Chondrocyte (in vitro differentiated cells): ENCODE data around the gene CHST11. TPM values are rescaled to one million over a fixed set of nuclear protein-coding genes. Genes with fewer than 3 reads are reported as not detected.
A peak's percentile ranks its signal among the peaks of the same experiment; 100 is the strongest.

ENCODE experiments used
- DNase-seq: peaks from one replicate; pipeline ENCODE4 v3.0.0; 2021; ENCODE audit warnings: mixed read lengths, low spot score
- H3K27ac Mint-ChIP-seq: one replicate; pipeline ENCODE4 v1.8.0; 2021; ENCODE audit warnings: mild to moderate bottlenecking, moderate library complexity, mixed read lengths; ENCODE audit not compliant: unreplicated experiment
- H3K27me3 Mint-ChIP-seq: 2 replicates; pipeline ENCODE4 v1.8.0; 2021; ENCODE audit warnings: low read depth, mixed read lengths
- H3K36me3 Mint-ChIP-seq: 2 replicates; pipeline ENCODE4 v1.8.0; 2021; ENCODE audit warnings: low read depth, mixed read lengths
- H3K4me1 Mint-ChIP-seq: 2 replicates; pipeline ENCODE4 v1.8.0; 2021; ENCODE audit warnings: low read depth, mild to moderate bottlenecking, mixed read lengths
- H3K4me3 Mint-ChIP-seq: one replicate; pipeline ENCODE4 v1.8.0; 2021; ENCODE audit warnings: mild to moderate bottlenecking, moderate library complexity, mixed read lengths; ENCODE audit not compliant: unreplicated experiment
- H3K9me3 Mint-ChIP-seq: 2 replicates; pipeline ENCODE4 v1.8.0; 2021; ENCODE audit warnings: low read depth, mixed read lengths
- CTCF ChIP-seq: fragments of 200-600 bp; sonication (generic); IDR thresholded peaks from 2 replicates; pipeline ENCODE4 v1.5.0; 2021; ENCODE audit warnings: antibody characterized with exemption, mild to moderate bottlenecking, moderate library complexity
- total RNA-seq: library from RNA; stranded (reverse); gene quantifications from 3 replicates; pipeline ENCODE4 v1.2.1, GENCODE V29; 2021

The CHST11 gene
- total RNA-seq, 1 donor from 2014 or later, result 6.2 TPM

- peaks cover 2% of the 10 kb centered on the region for H3K9me3 Mint-ChIP-seq
- no peaks in the 10 kb centered on the region for H3K36me3 Mint-ChIP-seq
- peaks cover 9% of the 10 kb centered on the region for H3K4me1 Mint-ChIP-seq
- no peak overlapping the region for H3K4me3 Mint-ChIP-seq
- H3K27me3 Mint-ChIP-seq, result peaks cover 1% of the 10 kb centered on the region
- TF ChIP-seq CTCF, result no peak
- DNase-seq, result no peak
- H3K27ac Mint-ChIP-seq, result no peak overlapping the region
These were observed 3.6 kb upstream of the CHST11 start for GRCh38 chr12:104453133-104453532.

GRCh38 chr12:104454997-104455396, 1.8 kb upstream of the CHST11 start:
- H3K27me3 Mint-ChIP-seq, result peaks cover 1% of the 10 kb centered on the region
- no peak overlapping the region for H3K4me3 Mint-ChIP-seq
- DNase-seq, result no peak

GRCh38 chr12:104455578-104456416, 951 bp upstream of the CHST11 start:
- H3K36me3 Mint-ChIP-seq, result no peaks in the 10 kb centered on the region
- peaks cover 25% of the 10 kb centered on the region for H3K4me1 Mint-ChIP-seq
- H3K9me3 Mint-ChIP-seq, result no peaks in the 10 kb centered on the region
- no peak for DNase-seq
- no peak for TF ChIP-seq CTCF
- peak overlapping the region; percentile 95 for H3K4me3 Mint-ChIP-seq
- H3K27me3 Mint-ChIP-seq, result peaks cover 1% of the 10 kb centered on the region
- H3K27ac Mint-ChIP-seq, result peak overlapping the region; percentile 97

More at GRCh38 chr12:104454997-104455396, 1.8 kb upstream of the CHST11 start:
- no peak for TF ChIP-seq CTCF
- Mint-ChIP-seq H3K4me1 (peaks cover 24% of the 10 kb centered on the region), H3K9me3 (peaks cover 2% of the 10 kb centered on the region), H3K36me3 (no peaks in the 10 kb centered on the region), H3K27ac (no peak overlapping the region)

GRCh38 chr12:104456950-104457745, 400 bp downstream of the CHST11 start:
- Mint-ChIP-seq H3K27ac (peak overlapping the region; percentile 97), H3K4me3 (peak overlapping the region; percentile 95)

More at GRCh38 chr12:104456950-104457745, 400 bp downstream of the CHST11 start:
- no peaks in the 10 kb centered on the region for H3K9me3 Mint-ChIP-seq
- H3K4me1 Mint-ChIP-seq, result peaks cover 25% of the 10 kb centered on the region
- H3K27me3 Mint-ChIP-seq, result peaks cover 1% of the 10 kb centered on the region
- no peak for DNase-seq
- peak; percentile 80 for TF ChIP-seq CTCF
- no peaks in the 10 kb centered on the region for H3K36me3 Mint-ChIP-seq
